Measurements from ENCODE around the gene HBZ. TPM values are rescaled to one million over a fixed set of nuclear protein-coding genes. Genes with fewer than 3 reads are reported as not detected.
A peak's percentile ranks its signal among the peaks of the same experiment; 100 is the strongest.
"Not testable (repeated sequence)": the region's sequence is repeated elsewhere in the genome, so short reads cannot be mapped to it uniquely, and the experiment has no call there.

The HBZ gene
- total RNA-seq, 1 experiment from 2014 or later = 1.1 TPM

DNA sequence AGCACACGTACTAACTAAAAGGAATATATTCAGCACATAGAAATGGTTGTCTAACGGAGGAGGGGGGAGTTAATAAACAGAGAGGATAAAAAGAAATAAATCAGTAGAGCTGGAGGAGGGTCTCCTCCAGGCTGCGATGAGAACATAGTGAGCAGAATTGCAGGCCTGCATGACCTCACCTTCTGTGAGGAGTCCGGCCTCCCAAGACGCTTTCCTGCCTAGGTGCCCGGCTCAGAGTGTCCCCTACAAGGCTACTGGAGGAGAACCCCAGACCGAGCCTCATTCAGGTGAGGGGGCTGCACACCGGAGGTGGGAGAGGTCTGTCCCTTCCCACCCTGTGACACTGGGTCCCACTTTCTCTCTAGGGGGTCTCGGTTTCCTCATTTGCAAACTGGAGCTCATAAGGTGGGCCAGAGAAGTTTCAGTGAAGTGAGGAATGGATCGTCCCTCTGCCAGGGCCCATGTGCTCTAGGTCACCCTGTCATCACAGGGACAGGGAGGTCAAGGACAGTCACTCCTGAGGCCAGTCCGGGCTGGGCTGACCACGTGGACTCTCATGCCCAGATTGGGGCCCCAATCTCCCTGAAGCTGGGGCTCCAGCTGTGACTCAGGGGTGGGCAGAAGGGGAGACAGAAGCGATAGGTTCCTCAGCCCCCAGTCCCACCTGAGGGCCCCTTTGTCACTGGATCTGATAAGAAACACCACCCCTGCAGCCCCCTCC is 10.0 kb downstream of the HBZ start:
- no peaks in the 10 kb centered on the region for H3K36me3 ChIP-seq (ENCODE audit: control insufficient read depth, insufficient read depth, low read length)
- DNase-seq (ENCODE audit: low read depth, low spot score) (no peak), ATAC-seq (no peak)
- H3K27me3 ChIP-seq (ENCODE audit: control insufficient read depth, insufficient read depth, low read length) = no peaks in the 10 kb centered on the region
- in situ Hi-C loops (cut with HindIII; ENCODE audit: low pct_unique_long_range_greater_than_20kb, low sequenced_read_pairs) (no loop called here), intact Hi-C loops (cut with micrococcal nuclease; ENCODE audit: unreplicated experiment) (no loop called here)
- TF ChIP-seq POLR2AphosphoS5 (IDR thresholded peaks at IDR 0.05; ENCODE audit: low read depth, low read length) = no peak
- TF ChIP-seq, protein P1, sequence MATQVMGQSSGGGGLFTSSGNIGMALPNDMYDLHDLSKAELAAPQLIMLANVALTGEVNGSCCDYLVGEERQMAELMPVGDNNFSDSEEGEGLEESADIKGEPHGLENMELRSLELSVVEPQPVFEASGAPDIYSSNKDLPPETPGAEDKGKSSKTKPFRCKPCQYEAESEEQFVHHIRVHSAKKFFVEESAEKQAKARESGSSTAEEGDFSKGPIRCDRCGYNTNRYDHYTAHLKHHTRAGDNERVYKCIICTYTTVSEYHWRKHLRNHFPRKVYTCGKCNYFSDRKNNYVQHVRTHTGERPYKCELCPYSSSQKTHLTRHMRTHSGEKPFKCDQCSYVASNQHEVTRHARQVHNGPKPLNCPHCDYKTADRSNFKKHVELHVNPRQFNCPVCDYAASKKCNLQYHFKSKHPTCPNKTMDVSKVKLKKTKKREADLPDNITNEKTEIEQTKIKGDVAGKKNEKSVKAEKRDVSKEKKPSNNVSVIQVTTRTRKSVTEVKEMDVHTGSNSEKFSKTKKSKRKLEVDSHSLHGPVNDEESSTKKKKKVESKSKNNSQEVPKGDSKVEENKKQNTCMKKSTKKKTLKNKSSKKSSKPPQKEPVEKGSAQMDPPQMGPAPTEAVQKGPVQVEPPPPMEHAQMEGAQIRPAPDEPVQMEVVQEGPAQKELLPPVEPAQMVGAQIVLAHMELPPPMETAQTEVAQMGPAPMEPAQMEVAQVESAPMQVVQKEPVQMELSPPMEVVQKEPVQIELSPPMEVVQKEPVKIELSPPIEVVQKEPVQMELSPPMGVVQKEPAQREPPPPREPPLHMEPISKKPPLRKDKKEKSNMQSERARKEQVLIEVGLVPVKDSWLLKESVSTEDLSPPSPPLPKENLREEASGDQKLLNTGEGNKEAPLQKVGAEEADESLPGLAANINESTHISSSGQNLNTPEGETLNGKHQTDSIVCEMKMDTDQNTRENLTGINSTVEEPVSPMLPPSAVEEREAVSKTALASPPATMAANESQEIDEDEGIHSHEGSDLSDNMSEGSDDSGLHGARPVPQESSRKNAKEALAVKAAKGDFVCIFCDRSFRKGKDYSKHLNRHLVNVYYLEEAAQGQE (IDR thresholded peaks at IDR 0.05; ENCODE audit: insufficient read depth in 1 of 2, low read depth in 2 of 2, low read length in 1 of 2) = no peak
- TF ChIP-seq SIN3A (IDR thresholded peaks at IDR 0.05; ENCODE audit: borderline replicate concordance, insufficient read depth, low read depth, low read length) = no peak
- TF ChIP-seq, protein P2, sequence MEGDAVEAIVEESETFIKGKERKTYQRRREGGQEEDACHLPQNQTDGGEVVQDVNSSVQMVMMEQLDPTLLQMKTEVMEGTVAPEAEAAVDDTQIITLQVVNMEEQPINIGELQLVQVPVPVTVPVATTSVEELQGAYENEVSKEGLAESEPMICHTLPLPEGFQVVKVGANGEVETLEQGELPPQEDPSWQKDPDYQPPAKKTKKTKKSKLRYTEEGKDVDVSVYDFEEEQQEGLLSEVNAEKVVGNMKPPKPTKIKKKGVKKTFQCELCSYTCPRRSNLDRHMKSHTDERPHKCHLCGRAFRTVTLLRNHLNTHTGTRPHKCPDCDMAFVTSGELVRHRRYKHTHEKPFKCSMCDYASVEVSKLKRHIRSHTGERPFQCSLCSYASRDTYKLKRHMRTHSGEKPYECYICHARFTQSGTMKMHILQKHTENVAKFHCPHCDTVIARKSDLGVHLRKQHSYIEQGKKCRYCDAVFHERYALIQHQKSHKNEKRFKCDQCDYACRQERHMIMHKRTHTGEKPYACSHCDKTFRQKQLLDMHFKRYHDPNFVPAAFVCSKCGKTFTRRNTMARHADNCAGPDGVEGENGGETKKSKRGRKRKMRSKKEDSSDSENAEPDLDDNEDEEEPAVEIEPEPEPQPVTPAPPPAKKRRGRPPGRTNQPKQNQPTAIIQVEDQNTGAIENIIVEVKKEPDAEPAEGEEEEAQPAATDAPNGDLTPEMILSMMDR (IDR thresholded peaks at IDR 0.05) = no peak
- no peak for TF ChIP-seq TCF7L2 (IDR thresholded peaks at IDR 0.05; ENCODE audit: low read depth, low read length)
- no peak overlapping the region for H3K27ac ChIP-seq (ENCODE audit: low read length)
- no peaks in the 10 kb centered on the region for H3K4me1 ChIP-seq (ENCODE audit: control insufficient read depth, insufficient read depth, low read length)
- no peaks in the 10 kb centered on the region for H3K9me3 ChIP-seq (ENCODE audit: control insufficient read depth, insufficient read depth, low read depth, low read length)
- CTCF ChIA-PET = no interaction called here
- BruUV-seq (replicated peaks) = no TSS peak
- POLR2A ChIA-PET = no interaction called here
- H3K4me3 ChIP-seq (ENCODE audit: low read depth in 2 of 2, low read length in 2 of 2) = no peak overlapping the region

DNA sequence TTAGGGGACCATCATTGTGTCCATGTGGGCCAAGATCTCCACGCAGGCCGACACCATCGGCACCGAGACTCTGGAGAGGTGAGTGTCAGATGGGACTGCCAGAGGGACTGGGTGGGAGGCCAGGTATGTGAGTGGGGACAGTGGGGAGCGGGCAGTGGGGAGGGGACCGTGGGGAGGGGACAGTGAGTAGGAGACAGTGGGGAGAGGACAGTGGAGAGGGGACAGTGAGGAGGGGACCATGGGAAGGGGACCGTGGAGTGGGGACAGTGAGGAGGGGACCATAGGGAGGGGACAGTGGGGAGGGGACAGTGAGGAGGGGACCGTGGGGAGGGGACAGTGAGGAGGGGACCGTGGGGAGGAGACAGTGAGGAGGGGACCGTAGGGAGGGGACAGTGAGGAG is 10.7 kb downstream of the HBZ start:
- H3K9me3 ChIP-seq (ENCODE audit: control insufficient read depth, insufficient read depth, low read depth, low read length); H3K36me3 ChIP-seq (ENCODE audit: control insufficient read depth, insufficient read depth, low read length); H3K4me3 ChIP-seq (ENCODE audit: low read depth in 2 of 2, low read length in 2 of 2); intact Hi-C loops (cut with micrococcal nuclease; ENCODE audit: unreplicated experiment); H3K27me3 ChIP-seq (ENCODE audit: control insufficient read depth, insufficient read depth, low read length); H3K4me1 ChIP-seq (ENCODE audit: control insufficient read depth, insufficient read depth, low read length); POLR2A ChIA-PET; in situ Hi-C loops (cut with HindIII; ENCODE audit: low pct_unique_long_range_greater_than_20kb, low sequenced_read_pairs); CTCF ChIA-PET; BruUV-seq (replicated peaks); DNase-seq (ENCODE audit: low read depth, low spot score); ATAC-seq; H3K27ac ChIP-seq (ENCODE audit: low read length): not testable (repeated sequence)

DNA sequence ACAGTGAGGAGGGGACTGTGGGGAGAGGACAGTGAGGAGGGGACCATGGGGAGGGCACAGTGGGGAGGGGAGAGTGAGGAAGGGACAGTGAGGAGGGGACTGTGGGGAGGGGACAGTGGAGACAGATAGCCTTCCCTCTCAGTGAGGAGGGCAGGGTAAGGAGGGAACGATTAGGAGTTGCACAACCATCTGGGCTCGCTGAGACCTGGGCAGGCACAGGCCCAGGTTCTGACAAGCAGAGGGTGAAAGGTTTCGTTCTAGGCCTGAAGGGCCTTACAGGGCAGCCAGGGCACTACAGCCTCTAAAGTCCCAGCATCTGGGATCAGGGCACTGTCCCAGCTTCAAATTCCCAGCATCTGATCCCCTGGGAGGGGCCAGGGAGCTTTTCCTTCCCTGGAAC is 11.3 kb downstream of the HBZ start:
- H3K4me1 ChIP-seq (ENCODE audit: control insufficient read depth, insufficient read depth, low read length); intact Hi-C loops (cut with micrococcal nuclease; ENCODE audit: unreplicated experiment); H3K27me3 ChIP-seq (ENCODE audit: control insufficient read depth, insufficient read depth, low read length); H3K4me3 ChIP-seq (ENCODE audit: low read depth in 2 of 2, low read length in 2 of 2); H3K36me3 ChIP-seq (ENCODE audit: control insufficient read depth, insufficient read depth, low read length); POLR2A ChIA-PET; H3K27ac ChIP-seq (ENCODE audit: low read length); H3K9me3 ChIP-seq (ENCODE audit: control insufficient read depth, insufficient read depth, low read depth, low read length); in situ Hi-C loops (cut with HindIII; ENCODE audit: low pct_unique_long_range_greater_than_20kb, low sequenced_read_pairs); CTCF ChIA-PET; DNase-seq (ENCODE audit: low read depth, low spot score); BruUV-seq (replicated peaks): not testable (repeated sequence)
- ATAC-seq = peak; percentile 42; the same call in 1 of the 2 replicates

DNA sequence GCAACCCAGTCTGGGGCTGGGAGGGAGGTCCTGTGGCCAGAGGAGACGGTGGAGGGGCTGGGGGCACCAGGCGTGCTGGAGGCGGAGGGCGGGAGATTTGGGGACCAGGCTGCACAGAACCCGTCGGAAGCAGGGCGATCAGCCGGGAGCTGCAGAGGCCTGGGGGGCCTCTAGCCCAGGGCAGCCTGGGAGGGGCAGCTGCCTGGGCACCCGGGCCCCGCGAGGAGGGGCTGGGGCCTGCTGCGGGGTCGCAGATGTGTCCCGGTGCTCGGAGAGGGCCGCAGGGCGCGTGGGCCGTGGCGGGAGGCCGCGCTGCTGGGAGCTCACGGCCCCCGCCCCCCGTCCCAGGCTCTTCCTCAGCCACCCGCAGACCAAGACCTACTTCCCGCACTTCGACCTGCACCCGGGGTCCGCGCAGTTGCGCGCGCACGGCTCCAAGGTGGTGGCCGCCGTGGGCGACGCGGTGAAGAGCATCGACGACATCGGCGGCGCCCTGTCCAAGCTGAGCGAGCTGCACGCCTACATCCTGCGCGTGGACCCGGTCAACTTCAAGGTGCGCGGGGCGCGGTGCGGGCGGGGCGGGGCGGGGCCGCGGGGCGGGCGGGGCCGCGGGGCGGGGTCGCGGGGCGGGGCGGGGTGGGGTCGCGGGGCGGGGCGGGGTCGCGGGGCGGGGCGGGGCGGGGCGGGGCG is 11.8 kb downstream of the HBZ start:
- DNase-seq (ENCODE audit: low read depth, low spot score); CTCF ChIA-PET; H3K4me3 ChIP-seq (ENCODE audit: low read depth in 2 of 2, low read length in 2 of 2); POLR2A ChIA-PET; in situ Hi-C loops (cut with HindIII; ENCODE audit: low pct_unique_long_range_greater_than_20kb, low sequenced_read_pairs); H3K4me1 ChIP-seq (ENCODE audit: control insufficient read depth, insufficient read depth, low read length); H3K27ac ChIP-seq (ENCODE audit: low read length); H3K27me3 ChIP-seq (ENCODE audit: control insufficient read depth, insufficient read depth, low read length); intact Hi-C loops (cut with micrococcal nuclease; ENCODE audit: unreplicated experiment); BruUV-seq (replicated peaks); H3K36me3 ChIP-seq (ENCODE audit: control insufficient read depth, insufficient read depth, low read length); H3K9me3 ChIP-seq (ENCODE audit: control insufficient read depth, insufficient read depth, low read depth, low read length): not testable (repeated sequence)
- peak; percentile 20; the same call in 1 of the 2 replicates for ATAC-seq

Measured in Panc1 (cell line).